GM10266 (cell line): ENCODE results near the gene YARS1.

Experiments used
- DNase-seq: peaks from one replicate; pipeline ENCODE4 v3.0.0; 2012; ENCODE audit errors: extremely low spot score
- CTCF ChIP-seq: IDR thresholded peaks from 2 replicates; pipeline ENCODE4 v1.5.1; 2012; ENCODE audit warnings: mild to moderate bottlenecking, low read depth; ENCODE audit not compliant: control insufficient read depth, insufficient read depth; ENCODE audit errors: missing control alignments

YARS1 gene

GRCh38 chr1:32774950-32775634, 42.1 kb downstream of the YARS1 start:
- DNase-seq: no peak
- TF ChIP-seq CTCF: no peak

GRCh38 chr1:32774464-32774808, 42.7 kb downstream of the YARS1 start:
- no peak for DNase-seq
- no peak for TF ChIP-seq CTCF

- peak; percentile 19 for DNase-seq
- TF ChIP-seq CTCF: no peak
Measured at GRCh38 chr1:32773764-32774463, 43.2 kb downstream of the YARS1 start.

GRCh38 chr1:32773018-32773763, 44.0 kb downstream of the YARS1 start:
- DNase-seq: peak; percentile 88
- TF ChIP-seq CTCF: peak; percentile 89

GRCh38 chr1:32772281-32773017, 44.7 kb downstream of the YARS1 start:
- DNase-seq: peak; percentile 22
- TF ChIP-seq CTCF: no peak

- no peak for TF ChIP-seq CTCF
- DNase-seq: no peak
Measured at GRCh38 chr1:32771561-32772280, 45.4 kb downstream of the YARS1 start.
